NCI-H2171 treated with DMSO at 0.1 percent for 48 hours (cell line): ENCODE measurements around the gene GUCY2D.

ENCODE experiments used
- DNase-seq: peaks from one replicate; lab custom pipeline; 2025; lab: John Stamatoyannopoulos, UW

Gene GUCY2D

GRCh38 chr17:8067806-8068205 lies 65.4 kb downstream of the GUCY2D start:
- no peak for DNase-seq

- DNase-seq = no peak
Observed at GRCh38 chr17:8068736-8069586, 66.5 kb downstream of the GUCY2D start.

GRCh38 chr17:8069587-8069860 lies 67.1 kb downstream of the GUCY2D start:
- DNase-seq = no peak
